Stimulated activated CD4-positive, alpha-beta T cell treated with anti-CD3 and anti-CD28 coated beads, Interleukin-15, amount 100 ng/mL, for 1 hour (primary cell): ENCODE results near the gene SLC10A2.
"Not testable (repeated sequence)": the region's sequence is repeated elsewhere in the genome, so short reads cannot be mapped to it uniquely, and the experiment has no call there.

ENCODE experiments used
- DNase-seq, 2 donors: peaks; one replicate each; pipeline ENCODE4 v3.0.0-alpha.2; 2020; ENCODE audit warnings: low read depth in 1 of 2, low spot score in 1 of 2

SLC10A2 gene

GRCh38 chr13:103066079-103066780 lies at the start of gene SLC10A2:
Gene SLC10A2 (minus strand): TSS chr13:103066417. CDS start chr13:103066249, 168 bp downstream.
- DNase-seq: no peak

DNA sequence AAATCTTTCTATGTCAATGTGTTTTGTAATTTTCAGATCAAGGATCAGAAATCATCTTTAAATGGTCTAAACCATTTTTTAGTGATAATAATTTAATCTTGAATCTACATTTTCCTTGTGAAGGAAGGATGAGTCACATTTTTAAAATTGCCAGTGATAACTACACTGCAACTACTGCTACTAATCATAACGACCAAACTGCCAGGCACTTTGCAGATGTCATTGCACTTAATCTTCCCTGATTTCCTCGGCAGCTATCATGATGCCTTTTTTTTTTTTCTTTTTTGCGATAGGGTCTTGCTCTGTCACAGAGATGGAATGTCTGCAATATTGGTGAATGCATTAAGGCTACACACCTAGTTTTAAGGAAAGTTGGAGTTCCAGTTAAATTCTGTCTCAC lies 41.4 kb upstream of the SLC10A2 start:
- no peak for DNase-seq

DNA sequence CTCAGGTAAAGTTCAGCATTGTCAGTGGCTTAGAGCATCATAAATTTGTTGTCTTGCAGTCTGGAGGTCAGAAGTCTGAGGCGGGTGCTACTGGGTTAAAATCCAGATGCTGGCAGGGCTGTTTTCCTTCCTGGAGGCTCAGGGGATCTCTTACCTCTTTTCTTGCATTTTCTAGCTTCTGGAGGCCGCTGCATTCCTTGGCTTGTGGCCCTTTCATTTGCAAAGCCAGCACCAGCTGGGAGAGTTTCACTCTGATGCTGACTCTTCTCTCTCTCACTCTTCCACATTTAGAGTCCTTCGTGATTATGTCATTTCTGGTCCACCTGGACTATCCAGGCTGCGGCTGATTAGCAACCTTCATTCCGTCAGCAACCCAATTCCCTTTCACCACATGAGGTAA lies 38.1 kb upstream of the SLC10A2 start:
- no peak for DNase-seq

GRCh38 chr13:103103456-103103855 lies 37.2 kb upstream of the SLC10A2 start:
- not testable (repeated sequence) for DNase-seq

DNA sequence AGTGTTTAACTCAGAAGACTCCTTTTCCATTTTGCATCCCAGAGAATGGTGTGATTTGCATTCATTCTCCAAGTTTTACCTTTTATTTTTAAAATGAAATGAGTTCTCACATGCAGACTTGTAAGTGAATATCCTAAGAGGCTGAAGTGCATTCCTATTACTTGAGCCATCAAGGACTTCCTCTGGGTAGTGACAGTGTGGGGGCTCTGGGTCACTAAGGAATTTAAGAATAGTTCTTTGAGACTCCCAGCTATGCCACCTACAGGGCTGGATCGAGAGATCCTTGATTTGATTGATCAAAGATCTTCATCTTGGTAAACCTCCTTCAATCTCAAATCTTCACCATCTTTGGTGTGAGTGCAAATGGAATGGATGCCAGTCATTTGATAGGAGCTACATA lies 36.3 kb upstream of the SLC10A2 start:
- DNase-seq: no peak

- DNase-seq: no peak
Measured at GRCh38 chr13:103101901-103102300, 35.7 kb upstream of the SLC10A2 start.

DNA sequence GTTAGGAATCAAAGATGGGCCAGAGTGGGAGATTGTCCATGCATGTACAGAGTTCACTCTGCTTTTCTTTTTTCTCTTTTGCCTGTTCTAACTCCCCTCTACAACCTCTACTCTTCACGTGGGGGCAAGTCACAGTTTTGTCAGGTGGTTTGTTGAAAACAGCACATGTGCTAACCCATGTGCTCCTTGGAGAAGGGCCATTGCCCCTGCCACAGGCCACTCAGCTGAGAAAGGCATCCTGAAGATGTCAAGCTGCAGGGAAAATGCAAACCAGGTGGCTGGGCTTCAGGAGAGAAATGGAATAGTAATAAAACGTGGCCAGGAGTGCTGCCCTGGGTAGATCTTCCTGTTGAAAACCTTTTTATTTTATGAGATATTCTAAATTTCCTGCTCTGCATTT lies 35.3 kb upstream of the SLC10A2 start:
- no peak for DNase-seq

DNA sequence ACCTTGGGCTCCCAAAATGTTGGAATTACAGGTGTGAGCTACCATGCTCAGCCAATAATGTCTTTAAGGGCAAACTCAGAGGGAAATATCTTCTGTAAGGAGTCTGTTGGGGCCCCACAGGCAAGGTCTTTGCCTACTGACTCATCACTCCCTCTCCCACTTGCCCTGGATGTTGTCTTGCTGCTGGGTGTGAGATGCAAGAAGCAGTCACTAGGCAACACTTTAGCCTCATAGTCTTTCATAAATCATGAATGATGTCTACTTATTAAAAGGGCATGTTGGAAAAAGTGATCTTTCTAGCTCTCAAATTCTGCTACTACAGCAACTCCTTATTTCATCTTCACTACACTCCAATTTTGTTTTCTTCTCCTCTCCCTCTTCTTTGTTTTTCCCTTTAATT lies 34.6 kb upstream of the SLC10A2 start:
- no peak for DNase-seq

DNA sequence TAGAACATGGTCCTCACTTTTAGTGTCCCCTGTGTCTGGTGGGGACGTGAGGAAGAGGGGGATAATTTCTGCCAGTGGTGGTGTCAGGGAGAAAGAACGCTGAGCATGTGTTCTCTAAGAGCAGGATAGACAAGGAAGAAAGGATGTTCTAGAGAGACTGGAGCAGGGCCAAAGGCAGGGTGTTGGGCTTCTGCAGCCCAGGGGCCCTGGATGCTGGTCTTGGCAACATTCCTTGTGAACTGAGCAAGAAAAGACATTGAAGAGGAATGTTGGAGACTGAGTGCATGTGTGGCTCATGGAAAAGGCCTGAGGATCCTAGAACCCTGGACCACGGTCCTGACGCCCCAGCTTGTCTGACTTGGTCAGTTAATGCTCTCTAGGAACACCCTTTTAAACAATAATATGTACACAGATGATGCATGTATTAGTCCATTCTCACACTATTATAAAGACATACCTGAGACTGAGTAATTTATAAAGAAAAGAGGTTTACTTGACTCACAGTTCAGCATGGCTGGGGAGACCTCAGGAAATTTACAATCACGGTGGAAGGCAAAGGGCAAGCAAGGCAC lies 33.6 kb upstream of the SLC10A2 start:
- no peak for DNase-seq

- DNase-seq: no peak
Measured at GRCh38 chr13:103098535-103098934, 32.3 kb upstream of the SLC10A2 start.

DNA sequence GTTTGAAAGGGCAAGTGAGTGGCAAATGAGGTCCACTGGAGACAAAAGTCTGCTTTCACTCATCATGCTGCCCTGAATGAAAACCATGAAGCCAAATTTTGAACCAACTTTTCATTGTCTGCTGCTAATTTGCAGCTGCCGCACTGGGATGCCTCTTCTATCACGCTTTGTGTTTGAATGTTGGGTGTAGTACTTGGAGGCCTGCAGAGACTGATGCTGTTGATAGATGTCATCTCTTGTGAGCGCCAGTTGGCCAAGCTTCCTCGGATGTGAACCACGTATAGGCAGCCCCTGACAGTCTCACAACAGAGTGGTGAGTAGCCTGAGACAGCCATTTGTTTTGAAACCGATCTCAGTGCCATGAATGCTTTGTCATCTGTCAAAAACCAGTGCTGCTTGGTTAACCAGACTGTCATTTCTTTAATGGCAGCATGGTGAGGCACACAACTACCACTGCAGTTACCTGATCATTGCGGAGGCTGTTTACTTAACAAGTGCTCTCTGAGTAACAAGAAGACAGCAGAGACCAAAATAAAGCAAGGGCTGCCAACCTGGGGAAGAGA lies 31.2 kb upstream of the SLC10A2 start:
- no peak for DNase-seq

GRCh38 chr13:103093649-103094048 lies 27.4 kb upstream of the SLC10A2 start:
- DNase-seq: not testable (repeated sequence)

DNA sequence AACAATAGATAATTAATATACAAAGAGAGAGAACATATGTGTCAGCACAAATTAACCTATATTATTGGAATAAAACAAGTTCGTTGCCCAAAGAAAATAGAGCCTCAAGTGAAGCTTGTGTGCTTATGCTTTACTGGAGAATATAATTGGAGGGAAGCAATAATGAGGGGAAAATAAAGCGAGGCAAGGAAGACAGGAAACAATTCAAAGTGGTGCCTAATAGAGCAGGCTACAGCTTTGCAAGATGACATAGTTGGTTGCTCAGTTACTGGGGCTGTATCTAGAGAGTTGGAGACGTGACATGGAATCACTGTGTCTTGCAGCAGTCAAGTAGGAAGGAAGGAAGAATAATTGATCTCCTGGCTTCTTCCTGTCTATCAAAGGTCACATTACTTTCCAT lies 21.1 kb upstream of the SLC10A2 start:
- DNase-seq: no peak

GRCh38 chr13:103081435-103081834 lies 15.2 kb upstream of the SLC10A2 start:
- DNase-seq: no peak

GRCh38 chr13:103078158-103078557 lies 11.9 kb upstream of the SLC10A2 start:
- DNase-seq: no peak

- no peak for DNase-seq
Measured at GRCh38 chr13:103068836-103069235, 2.6 kb upstream of the SLC10A2 start.

DNA sequence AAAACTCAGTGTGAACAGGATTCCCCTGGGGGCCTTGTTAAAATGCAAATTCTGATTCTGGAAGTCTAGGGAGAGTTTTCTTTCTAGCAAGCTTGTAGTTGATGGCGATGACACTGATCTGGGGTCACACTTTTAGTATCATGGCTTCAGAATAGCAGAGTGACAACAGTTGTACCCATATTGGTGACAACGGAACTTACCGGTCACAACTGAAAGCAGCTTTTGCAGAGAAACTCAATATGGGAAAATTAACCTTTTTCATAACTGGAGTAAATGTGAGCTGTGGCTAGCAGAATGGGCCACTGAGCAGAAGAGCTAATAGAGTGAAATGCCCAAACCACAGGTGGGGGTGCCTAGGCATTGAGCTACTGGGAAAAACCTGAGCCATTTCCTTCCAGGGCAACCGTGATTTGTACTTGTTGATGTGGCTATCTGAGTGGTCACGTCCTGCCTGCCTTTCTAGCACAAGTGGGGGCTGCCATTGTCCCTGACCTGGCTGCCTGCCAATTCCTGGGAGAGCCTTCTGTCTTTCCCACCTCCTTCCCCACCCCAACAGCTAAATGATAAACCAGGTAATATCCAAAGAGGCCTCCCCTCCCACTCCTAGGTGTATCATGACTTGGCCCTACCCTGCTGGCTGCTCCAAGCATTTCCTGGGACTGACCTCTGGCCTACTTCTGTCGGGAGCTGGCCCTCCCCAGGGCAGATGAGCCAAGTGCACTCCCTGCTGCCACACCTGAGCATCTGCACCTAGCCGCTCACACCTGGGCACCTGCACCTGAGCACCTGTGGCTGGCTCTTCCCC lies 1.7 kb upstream of the SLC10A2 start:
- DNase-seq: no peak

GRCh38 chr13:103066781-103067345 lies 646 bp upstream of the SLC10A2 start:
- no peak for DNase-seq

GRCh38 chr13:103063376-103063775 lies 2.8 kb downstream of the SLC10A2 start:
- DNase-seq: no peak

GRCh38 chr13:103062079-103062478 lies 4.1 kb downstream of the SLC10A2 start:
- DNase-seq: no peak

DNA sequence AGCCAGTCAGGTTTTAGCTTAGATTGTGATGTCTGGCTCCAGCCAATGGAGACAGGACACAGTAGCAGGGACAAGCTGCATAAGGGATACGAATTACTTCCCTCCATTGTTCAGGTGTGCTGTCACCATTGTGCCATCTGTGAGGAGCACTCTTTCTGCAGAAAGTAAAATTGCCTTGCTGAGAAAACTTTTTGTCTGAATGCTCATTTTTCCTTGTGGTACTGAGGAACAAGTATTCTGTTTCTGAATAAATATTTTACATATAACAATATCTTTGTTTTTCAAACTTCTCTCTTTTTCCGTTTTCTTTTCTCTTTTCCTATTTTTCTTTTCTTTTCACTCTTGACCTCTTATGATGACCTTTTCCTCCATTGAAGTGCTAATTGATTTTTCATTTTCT lies 10.2 kb downstream of the SLC10A2 start:
- no peak for DNase-seq

- DNase-seq: no peak
Measured at GRCh38 chr13:103055166-103055565, 11.1 kb downstream of the SLC10A2 start.
